IMR-90 (cell line): ENCODE results near the gene ZNF423. TPM values are rescaled to one million over a fixed set of nuclear protein-coding genes. Genes with fewer than 3 reads are reported as not detected.

Experiments
- ATAC-seq: fragments of 200-7000 bp; cut with Tn5 transposase; 2 replicates; pipeline ENCODE4 v1.9.1; 2020; ENCODE audit warnings: low read depth, mild to moderate bottlenecking, moderate library complexity
- BruUV-seq: library from RNA; stranded (reverse); fragments of 400-500 nt; replicated peaks from 2 replicates; lab custom pipeline; 2021; lab: Mats Ljungman, UMichigan
- CTCF ChIA-PET: fragments of 300-600 bp; formaldehyde crosslinking; extraction: SDS; loops from one replicate; lab custom pipeline; 2021; ENCODE audit warnings: antibody characterized with exemption; lab: Yijun Ruan, JAX
- POLR2A ChIA-PET: fragments of 300-600 bp; sonication (Branson Sonifier 250); formaldehyde crosslinking; loops from one replicate; lab custom pipeline; 2022; ENCODE audit warnings: antibody characterized with exemption; ENCODE audit not compliant: unreplicated experiment; lab: Charles Lee
- DNase-seq: peaks from one replicate; pipeline ENCODE4 v3.0.0; 2013
- H2AFZ ChIP-seq: replicated peaks from 2 replicates; pipeline ENCODE3; 2013; ENCODE audit warnings: low read length, mild to moderate bottlenecking; ENCODE audit not compliant: poor library complexity
- H2AK5ac ChIP-seq: 2 replicates; pipeline ENCODE4 v1.6.1; 2013; ENCODE audit warnings: low read depth, low read length, inconsistent platforms
- H2AK9ac ChIP-seq: replicated peaks from 2 replicates; pipeline ENCODE3; 2013; ENCODE audit warnings: mild to moderate bottlenecking, low read depth, low read length, moderate library complexity; ENCODE audit not compliant: poor library complexity
- H2BK120ac ChIP-seq: 2 replicates; pipeline ENCODE4 v1.6.1; 2013; ENCODE audit warnings: low read depth, low read length, inconsistent platforms
- H2BK15ac ChIP-seq: 3 replicates; pipeline ENCODE4 v1.6.1; 2013; ENCODE audit warnings: low read depth, low read length, inconsistent platforms
- H2BK20ac ChIP-seq: 2 replicates; pipeline ENCODE4 v1.6.1; 2013; ENCODE audit warnings: low read depth, mild to moderate bottlenecking, inconsistent platforms, low read length, moderate library complexity
- H2BK5ac ChIP-seq: 2 replicates; pipeline ENCODE4 v1.6.1; 2013; ENCODE audit warnings: mild to moderate bottlenecking, low read depth, low read length, inconsistent platforms; ENCODE audit not compliant: poor library complexity, severe bottlenecking
- H3K14ac ChIP-seq: replicated peaks from 2 replicates; pipeline ENCODE4 v1.6.1; 2013; ENCODE audit warnings: low read depth, low read length, inconsistent platforms
- H3K18ac ChIP-seq: 2 replicates; pipeline ENCODE4 v1.6.1; 2013; ENCODE audit warnings: low read depth, low read length, control low read depth
- H3K23ac ChIP-seq: 2 replicates; pipeline ENCODE4 v1.6.1; 2013; ENCODE audit warnings: low read depth, low read length, inconsistent platforms
- H3K27ac ChIP-seq: 2 replicates; pipeline ENCODE4 v1.5.1; 2013; ENCODE audit warnings: mild to moderate bottlenecking, control low read depth, low read length; ENCODE audit not compliant: insufficient read depth
- H3K27me3 ChIP-seq: 2 replicates; pipeline ENCODE4 v1.6.1; 2013; ENCODE audit warnings: low read length; ENCODE audit not compliant: control insufficient read depth, insufficient read depth
- H3K36me3 ChIP-seq: 2 replicates; pipeline ENCODE4 v1.6.1; 2013; ENCODE audit warnings: low read length, mixed read lengths; ENCODE audit not compliant: control insufficient read depth, insufficient read depth
- H3K4ac ChIP-seq: 2 replicates; pipeline ENCODE4 v1.6.1; 2013; ENCODE audit warnings: low read depth, low read length, inconsistent platforms
- H3K4me1 ChIP-seq: 2 replicates; pipeline ENCODE4 v1.6.1; 2013; ENCODE audit warnings: low read length, mixed read lengths; ENCODE audit not compliant: control insufficient read depth, insufficient read depth
- H3K4me2 ChIP-seq: 2 replicates; pipeline ENCODE4 v1.6.1; 2013; ENCODE audit warnings: low read depth, mild to moderate bottlenecking, control low read depth, low read length, moderate library complexity
- H3K4me3 ChIP-seq: 2 replicates; pipeline ENCODE4 v1.5.1; 2013; ENCODE audit warnings: low read depth, mild to moderate bottlenecking, control low read depth, low read length, moderate library complexity; ENCODE audit not compliant: insufficient read depth
- H3K56ac ChIP-seq: 2 replicates; pipeline ENCODE4 v1.6.1; 2013; ENCODE audit warnings: low read length, inconsistent platforms; ENCODE audit not compliant: insufficient read depth; ENCODE audit errors: extremely low read depth
- H3K79me1 ChIP-seq, 2 experiments: 2 replicates each; pipeline ENCODE4 v1.6.1; 2013; ENCODE audit warnings: low read length in 2 of 2, inconsistent platforms in 1 of 2, low read depth in 1 of 2
- H3K9ac ChIP-seq: 2 replicates; pipeline ENCODE4 v1.6.1; 2013; ENCODE audit warnings: low read depth, low read length, control low read depth
- H3K9me1 ChIP-seq: 2 replicates; pipeline ENCODE4 v1.6.1; 2013; ENCODE audit warnings: low read length, inconsistent platforms; ENCODE audit not compliant: insufficient read depth
- H3K9me3 ChIP-seq: 2 replicates; pipeline ENCODE4 v1.6.1; 2013; ENCODE audit warnings: low read length; ENCODE audit not compliant: control insufficient read depth, insufficient read depth
- H4K20me1 ChIP-seq: 2 replicates; pipeline ENCODE4 v1.6.1; 2013; ENCODE audit warnings: low read length, inconsistent platforms; ENCODE audit not compliant: insufficient read depth
- H4K5ac ChIP-seq: 2 replicates; pipeline ENCODE4 v1.6.1; 2013; ENCODE audit warnings: mild to moderate bottlenecking, low read depth, low read length, control low read depth
- H4K8ac ChIP-seq, 2 experiments: 2 replicates each; pipeline ENCODE4 v1.6.1; 2013; ENCODE audit warnings: low read depth in 2 of 2, low read length in 2 of 2, control low read depth in 1 of 2, inconsistent platforms in 1 of 2
- H4K91ac ChIP-seq: 2 replicates; pipeline ENCODE4 v1.6.1; 2013; ENCODE audit warnings: low read depth, low read length, inconsistent platforms; ENCODE audit not compliant: insufficient read depth
- BHLHE40 ChIP-seq: fragments of 150-350 bp; IDR thresholded peaks from 2 replicates; pipeline ENCODE4 v1.6.1; 2016; ENCODE audit warnings: mild to moderate bottlenecking, low read depth, low read length
- CEBPB ChIP-seq: IDR thresholded peaks from 2 replicates; pipeline ENCODE4 v1.6.1; 2012; ENCODE audit warnings: low read depth, low read length, improper control_type of control experiment
- FOS ChIP-seq: fragments of 150-350 bp; IDR thresholded peaks from 2 replicates; pipeline ENCODE4 v1.6.1; 2016; ENCODE audit warnings: low read depth, low read length
- MAFK ChIP-seq: IDR thresholded peaks from 2 replicates; pipeline ENCODE4 v1.6.1; 2012; ENCODE audit warnings: low read depth, low read length, improper control_type of control experiment
- MAZ ChIP-seq: IDR thresholded peaks from 2 replicates; pipeline ENCODE4 v1.6.1; 2012; ENCODE audit warnings: low read depth, mild to moderate bottlenecking, low read length, improper control_type of control experiment, moderate library complexity, borderline replicate concordance
- MXI1 ChIP-seq: IDR thresholded peaks from 2 replicates; pipeline ENCODE4 v1.6.1; 2012; ENCODE audit warnings: low read depth, mild to moderate bottlenecking, low read length, moderate library complexity, borderline replicate concordance
- NFE2L2 ChIP-seq: fragments of 150-350 bp; IDR thresholded peaks from 2 replicates; pipeline ENCODE4 v1.6.1; 2016; ENCODE audit warnings: low read depth, mild to moderate bottlenecking, low read length
- POLR2A ChIP-seq: IDR thresholded peaks from 2 replicates; pipeline ENCODE4 v1.6.1; 2012; ENCODE audit warnings: mild to moderate bottlenecking, low read depth, low read length
- RAD21 ChIP-seq: IDR thresholded peaks from 2 replicates; pipeline ENCODE4 v1.6.1; 2012; ENCODE audit warnings: low read length, improper control_type of control experiment
- RCOR1 ChIP-seq: IDR thresholded peaks from 2 replicates; pipeline ENCODE4 v1.6.1; 2012; ENCODE audit warnings: mild to moderate bottlenecking, low read length, improper control_type of control experiment; ENCODE audit not compliant: insufficient replicate concordance
- RFX5 ChIP-seq: IDR thresholded peaks from 2 replicates; pipeline ENCODE4 v1.8.0; 2012; ENCODE audit warnings: low read depth, mild to moderate bottlenecking, low read length, moderate library complexity
- SMC3 ChIP-seq: fragments of 150-350 bp; IDR thresholded peaks from 2 replicates; pipeline ENCODE4 v1.6.1; 2016; ENCODE audit warnings: low read depth, mild to moderate bottlenecking, antibody characterized with exemption, low read length, moderate library complexity
- WGBS, 2 experiments: methylation state at CpG; one replicate each; pipeline versions ENCODE4 v1.1.5 to v1.1.7; 2013; ENCODE audit warnings: missing lambda C conversion rate in 2 of 2; ENCODE audit not compliant: insufficient read length in 1 of 2; ENCODE audit errors: extremely low coverage in 2 of 2; 5-methylcytosine and 5-hydroxymethylcytosine counted together
- dilution Hi-C: fragments of 300-500 bp; cut with HindIII; formaldehyde crosslinking; loops from one replicate; pipeline ENCODE4 v1.14.3; 2018; ENCODE audit warnings: low sequenced_read_pairs; ENCODE audit not compliant: unreplicated experiment
- in situ Hi-C: fragments of 300-500 bp; cut with MboI; formaldehyde crosslinking; loops from 3 replicates; pipeline ENCODE4 v1.14.3; 2019; ENCODE audit warnings: low sequenced_read_pairs, inconsistent platforms, mixed read lengths
- intact Hi-C: fragments of 100-400 bp; cut with micrococcal nuclease; formaldehyde crosslinking; loops from 2 replicates; pipeline ENCODE4 v1.10.0; 2022
- polyA plus RNA-seq, 3 experiments: library from polyadenylated mRNA; depleted of rRNA; stranded (reverse); fragments of >200 nt; gene quantifications; 2 replicates each; pipeline ENCODE4 v1.2.3, GENCODE V29; 2012; ENCODE audit warnings: low replicate concordance in 1 of 3
- total RNA-seq: library from RNA; depleted of rRNA; stranded (reverse); fragments of >200 nt; gene quantifications from 2 replicates; pipeline ENCODE4 v1.2.3, GENCODE V29; 2012
- TF ChIP-seq, protein P1 (sequence below): conservative IDR thresholded peaks from 2 replicates; pipeline ENCODE4 v1.5.1; 2012; ENCODE audit warnings: mild to moderate bottlenecking, low read depth, low read length, improper control_type of control experiment
- TF ChIP-seq, protein P2 (sequence below): fragments of 150-350 bp; IDR thresholded peaks from 2 replicates; pipeline ENCODE4 v1.6.1; 2016; ENCODE audit warnings: low read depth, mild to moderate bottlenecking, low read length, moderate library complexity, borderline replicate concordance
- TF ChIP-seq, protein P3 (sequence below): fragments of 150-350 bp; IDR thresholded peaks from 2 replicates; pipeline ENCODE4 v1.6.1; 2017; ENCODE audit warnings: mild to moderate bottlenecking, antibody characterized with exemption, low read length, low read depth

The ZNF423 gene
- total and polyA plus RNA-seq, 2 of the 4 experiments (the other 2 are of a cell fraction) = under 0.01 to 0.10 TPM

DNA sequence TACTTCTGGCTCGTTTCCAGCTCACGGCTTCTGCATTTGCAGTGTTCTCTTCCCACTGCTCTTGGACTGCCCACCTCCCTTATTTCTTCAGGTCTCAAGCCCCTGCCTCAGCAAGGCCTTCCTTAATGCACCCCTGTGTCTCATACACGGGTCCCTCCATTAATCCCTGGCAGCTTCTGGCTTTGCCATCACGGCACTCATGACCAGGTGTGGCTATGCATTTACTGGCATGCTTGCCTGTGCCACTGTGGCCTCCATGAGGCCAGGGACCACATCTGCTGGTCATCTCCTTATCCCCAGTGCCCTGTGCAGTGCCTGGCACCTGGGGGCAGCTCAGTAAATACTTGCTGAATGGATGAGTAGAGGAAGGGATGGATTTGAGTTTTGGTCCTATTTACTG is 368.2 kb downstream of the ZNF423 start:
- H3K56ac ChIP-seq = no peak overlapping the region
- H2AFZ ChIP-seq = no peak overlapping the region
- no peak overlapping the region for H3K18ac ChIP-seq
- in situ Hi-C loops = no loop called here
- no peak overlapping the region for H4K8ac ChIP-seq
- no peak overlapping the region for H2AK5ac ChIP-seq
- no peaks in the 10 kb centered on the region for H3K36me3 ChIP-seq
- ChIA-PET CTCF (no interaction called here), POLR2A (no interaction called here)
- no peaks in the 10 kb centered on the region; the same call in 1 of the 2 replicates for H3K27me3 ChIP-seq
- H4K5ac ChIP-seq = no peak overlapping the region
- no peak overlapping the region for H3K4ac ChIP-seq
- H4K20me1 ChIP-seq = no peaks in the 10 kb centered on the region
- intact Hi-C loops = no loop called here
- H2BK120ac ChIP-seq = no peak overlapping the region
- ATAC-seq (no peak), DNase-seq (no peak)
- no peaks in the 10 kb centered on the region for H3K9me3 ChIP-seq
- no peaks in the 10 kb centered on the region for H3K4me1 ChIP-seq
- H3K79me1 ChIP-seq = no peaks in the 10 kb centered on the region
- no peak overlapping the region for H2AK9ac ChIP-seq
- no peak overlapping the region for H3K23ac ChIP-seq
- BruUV-seq = no TSS peak
- no peak overlapping the region for H3K27ac ChIP-seq
- no peak overlapping the region for H2BK5ac ChIP-seq
- H3K4me2 ChIP-seq = no peak overlapping the region
- dilution Hi-C loops = no loop called here
- H3K4me3 ChIP-seq = no peak overlapping the region
- H2BK15ac ChIP-seq = no peak overlapping the region
- WGBS, 2 experiments = 40% methylated on average over 3 of the region's 4 CpGs; no CpG with 5 or more reads in 1 of the 2 experiments
- no peak overlapping the region for H4K91ac ChIP-seq
- TF ChIP-seq, protein P1, sequence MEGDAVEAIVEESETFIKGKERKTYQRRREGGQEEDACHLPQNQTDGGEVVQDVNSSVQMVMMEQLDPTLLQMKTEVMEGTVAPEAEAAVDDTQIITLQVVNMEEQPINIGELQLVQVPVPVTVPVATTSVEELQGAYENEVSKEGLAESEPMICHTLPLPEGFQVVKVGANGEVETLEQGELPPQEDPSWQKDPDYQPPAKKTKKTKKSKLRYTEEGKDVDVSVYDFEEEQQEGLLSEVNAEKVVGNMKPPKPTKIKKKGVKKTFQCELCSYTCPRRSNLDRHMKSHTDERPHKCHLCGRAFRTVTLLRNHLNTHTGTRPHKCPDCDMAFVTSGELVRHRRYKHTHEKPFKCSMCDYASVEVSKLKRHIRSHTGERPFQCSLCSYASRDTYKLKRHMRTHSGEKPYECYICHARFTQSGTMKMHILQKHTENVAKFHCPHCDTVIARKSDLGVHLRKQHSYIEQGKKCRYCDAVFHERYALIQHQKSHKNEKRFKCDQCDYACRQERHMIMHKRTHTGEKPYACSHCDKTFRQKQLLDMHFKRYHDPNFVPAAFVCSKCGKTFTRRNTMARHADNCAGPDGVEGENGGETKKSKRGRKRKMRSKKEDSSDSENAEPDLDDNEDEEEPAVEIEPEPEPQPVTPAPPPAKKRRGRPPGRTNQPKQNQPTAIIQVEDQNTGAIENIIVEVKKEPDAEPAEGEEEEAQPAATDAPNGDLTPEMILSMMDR = no peak
- TF ChIP-seq RFX5 (no peak), MXI1 (no peak), SMC3 (no peak), POLR2A (no peak), MAZ (no peak), BHLHE40 (no peak), MAFK (no peak), NFE2L2 (no peak), CEBPB (no peak), FOS (no peak), RCOR1 (no peak), RAD21 (no peak)
- TF ChIP-seq, protein P2, sequence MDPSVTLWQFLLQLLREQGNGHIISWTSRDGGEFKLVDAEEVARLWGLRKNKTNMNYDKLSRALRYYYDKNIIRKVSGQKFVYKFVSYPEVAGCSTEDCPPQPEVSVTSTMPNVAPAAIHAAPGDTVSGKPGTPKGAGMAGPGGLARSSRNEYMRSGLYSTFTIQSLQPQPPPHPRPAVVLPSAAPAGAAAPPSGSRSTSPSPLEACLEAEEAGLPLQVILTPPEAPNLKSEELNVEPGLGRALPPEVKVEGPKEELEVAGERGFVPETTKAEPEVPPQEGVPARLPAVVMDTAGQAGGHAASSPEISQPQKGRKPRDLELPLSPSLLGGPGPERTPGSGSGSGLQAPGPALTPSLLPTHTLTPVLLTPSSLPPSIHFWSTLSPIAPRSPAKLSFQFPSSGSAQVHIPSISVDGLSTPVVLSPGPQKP = no peak
- TF ChIP-seq, protein P3, sequence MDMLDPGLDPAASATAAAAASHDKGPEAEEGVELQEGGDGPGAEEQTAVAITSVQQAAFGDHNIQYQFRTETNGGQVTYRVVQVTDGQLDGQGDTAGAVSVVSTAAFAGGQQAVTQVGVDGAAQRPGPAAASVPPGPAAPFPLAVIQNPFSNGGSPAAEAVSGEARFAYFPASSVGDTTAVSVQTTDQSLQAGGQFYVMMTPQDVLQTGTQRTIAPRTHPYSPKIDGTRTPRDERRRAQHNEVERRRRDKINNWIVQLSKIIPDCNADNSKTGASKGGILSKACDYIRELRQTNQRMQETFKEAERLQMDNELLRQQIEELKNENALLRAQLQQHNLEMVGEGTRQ = no peak
- no peak overlapping the region for H3K14ac ChIP-seq
- H3K9me1 ChIP-seq = no peaks in the 10 kb centered on the region
- H2BK20ac ChIP-seq = no peak overlapping the region
- no peak overlapping the region for H3K9ac ChIP-seq
